ENCODE results near the gene NRCAM.

Gene NRCAM

GRCh38 chr7:108196004-108196403 lies 260.2 kb downstream of the NRCAM start:
- no peak for DNase-seq

- no peak for DNase-seq
Measured at GRCh38 chr7:108193594-108194498, 262.4 kb downstream of the NRCAM start.

- no peak for DNase-seq
Measured at GRCh38 chr7:108190891-108191290, 265.3 kb downstream of the NRCAM start.

GRCh38 chr7:108189733-108190388 lies 266.4 kb downstream of the NRCAM start:
- no peak for DNase-seq

- no peak for DNase-seq
Measured at GRCh38 chr7:108188724-108189123, 267.5 kb downstream of the NRCAM start.

GRCh38 chr7:108181073-108181985 lies 274.9 kb downstream of the NRCAM start:
- DNase-seq = peak in 1 of 2 donors; percentile 51

GRCh38 chr7:108178398-108178797 lies 277.8 kb downstream of the NRCAM start:
- no peak for DNase-seq

- no peak for DNase-seq
Measured at GRCh38 chr7:108171164-108171563, 285.1 kb downstream of the NRCAM start.

GRCh38 chr7:108170251-108170650 lies 286.0 kb downstream of the NRCAM start:
- no peak for DNase-seq

- no peak for DNase-seq
Measured at GRCh38 chr7:108167460-108167859, 288.8 kb downstream of the NRCAM start.

- no peak for DNase-seq
Measured at GRCh38 chr7:108166687-108167086, 289.5 kb downstream of the NRCAM start.

GRCh38 chr7:108165723-108166122 lies 290.5 kb downstream of the NRCAM start:
- no peak for DNase-seq

- DNase-seq = no peak
Measured at GRCh38 chr7:108164946-108165345, 291.3 kb downstream of the NRCAM start.

GRCh38 chr7:108164342-108164741 lies 291.9 kb downstream of the NRCAM start:
- DNase-seq = no peak

GRCh38 chr7:108158776-108159175 lies 297.5 kb downstream of the NRCAM start:
- DNase-seq = no peak

- no peak for DNase-seq
Measured at GRCh38 chr7:108157606-108158335, 298.5 kb downstream of the NRCAM start.

- DNase-seq = no peak
Measured at GRCh38 chr7:108156897-108157605, 299.2 kb downstream of the NRCAM start.

- DNase-seq = no peak
Measured at GRCh38 chr7:108152198-108152597, 304.0 kb downstream of the NRCAM start.

- DNase-seq = no peak
Measured at GRCh38 chr7:108149908-108150307, 306.3 kb downstream of the NRCAM start.

GRCh38 chr7:108149119-108149518 lies 307.1 kb downstream of the NRCAM start:
- no peak for DNase-seq

GRCh38 chr7:108147031-108147563 lies 309.1 kb downstream of the NRCAM start:
- DNase-seq = no peak
